GM12891 (cell line): Measurements from ENCODE around the gene IQCN.
A peak's percentile ranks its signal among the peaks of the same experiment; 100 is the strongest.

Experiments
- DNase-seq: peaks from one replicate; pipeline ENCODE4 v3.0.0; 2011; ENCODE audit warnings: low spot score; ENCODE audit not compliant: insufficient read length
- FAIRE-seq: peaks from 2 replicates; lab custom pipeline; 2011; peaks lifted over from hg19 to GRCh38; lab: Jason Lieb, UNC
- PAX5 ChIP-seq: IDR thresholded peaks from 2 replicates; pipeline ENCODE4 v1.6.1; 2011; ENCODE audit warnings: low read length, moderate library complexity, mild to moderate bottlenecking; ENCODE audit not compliant: insufficient read depth, severe bottlenecking
- POLR2A ChIP-seq: IDR thresholded peaks from 2 replicates; pipeline ENCODE4 v1.6.1; 2011; ENCODE audit warnings: low read depth, low read length, control low read depth
- POLR2AphosphoS5 ChIP-seq: IDR thresholded peaks from 2 replicates; pipeline ENCODE4 v1.6.1; 2011; ENCODE audit warnings: low read depth, low read length, control low read depth
- POU2F2 ChIP-seq: IDR thresholded peaks from 2 replicates; pipeline ENCODE4 v1.6.1; 2011; ENCODE audit warnings: low read depth, mild to moderate bottlenecking, control low read depth, low read length, moderate library complexity
- SPI1 ChIP-seq: IDR thresholded peaks from 2 replicates; pipeline ENCODE4 v1.6.1; 2011; ENCODE audit warnings: low read depth, low read length, control low read depth
- TAF1 ChIP-seq: IDR thresholded peaks from 2 replicates; pipeline ENCODE4 v1.6.1; 2011; ENCODE audit warnings: low read depth, low read length, control low read depth

IQCN gene

GRCh38 chr19:18294467-18294864 lies 20.2 kb upstream of the IQCN start:
- DNase-seq (no peak), FAIRE-seq (peak; percentile 91)
- TF ChIP-seq TAF1 (no peak), POLR2AphosphoS5 (no peak), SPI1 (no peak), PAX5 (no peak), POU2F2 (no peak), POLR2A (no peak)

DNA sequence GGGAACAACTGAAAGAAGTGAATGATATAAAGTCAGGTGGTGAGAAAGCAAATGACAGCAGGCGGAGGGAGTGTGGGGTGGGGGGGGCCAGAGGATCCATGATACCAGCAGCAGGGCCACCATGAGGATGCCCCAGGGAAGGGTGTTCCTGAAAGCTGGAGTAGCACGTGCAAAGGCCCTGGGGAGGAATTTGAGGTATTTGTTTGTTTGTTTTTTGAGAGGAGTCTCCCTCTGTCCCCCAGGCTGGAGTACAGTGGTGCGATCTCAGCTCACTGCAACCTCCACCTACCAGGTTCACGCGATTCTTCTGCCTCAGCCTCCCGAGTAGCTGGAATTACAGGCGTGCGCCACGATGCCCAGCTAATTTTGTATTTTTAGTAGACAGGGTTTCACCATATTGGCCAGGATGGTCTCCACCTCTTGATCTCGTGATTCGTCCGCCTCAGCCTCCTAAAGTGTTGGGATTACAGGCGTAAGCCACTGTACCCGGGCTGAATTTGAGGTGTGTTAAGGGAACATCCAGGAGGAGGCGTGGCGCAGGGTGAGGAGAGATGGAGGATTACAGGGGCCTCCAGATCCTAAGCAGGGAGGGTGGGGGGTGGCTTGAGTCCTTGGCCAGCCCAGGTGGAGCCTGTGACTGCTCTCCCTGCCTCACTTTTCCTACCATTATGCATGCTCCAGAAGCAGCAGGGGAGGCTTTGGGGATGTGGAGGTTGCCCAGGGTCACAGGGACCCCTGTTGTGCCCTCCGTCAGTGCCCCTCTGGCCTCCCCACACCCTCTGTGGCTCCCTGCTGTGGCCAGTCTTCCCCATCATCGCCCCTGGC lies 19.6 kb upstream of the IQCN start:
- no peak for FAIRE-seq
- DNase-seq, result no peak

GRCh38 chr19:18292810-18293641 lies 18.8 kb upstream of the IQCN start:
- DNase-seq (no peak), FAIRE-seq (peak; percentile 33)
- TF ChIP-seq TAF1 (no peak), POLR2AphosphoS5 (no peak), POLR2A (no peak), POU2F2 (no peak), PAX5 (no peak), SPI1 (no peak)

More for the DNA sequence above, 19.6 kb upstream of the IQCN start:
- TF ChIP-seq POLR2AphosphoS5 (no peak), PAX5 (no peak), TAF1 (no peak), POU2F2 (no peak), SPI1 (no peak), POLR2A (no peak)

- no peak for DNase-seq
Observed at GRCh38 chr19:18292462-18292809, 18.2 kb upstream of the IQCN start.

GRCh38 chr19:18291590-18292461 lies 17.6 kb upstream of the IQCN start:
- DNase-seq (peak; percentile 90), FAIRE-seq (peak; percentile 96)
- TF ChIP-seq POLR2A (peak; percentile 28), POU2F2 (0 out of 2 replicates have a peak, but pooled peaks have one; percentile 47), PAX5 (no peak), TAF1 (peak; percentile 66; the same call in 1 of the 2 replicates), SPI1 (peak; percentile 97)

More at GRCh38 chr19:18292462-18292809, 18.2 kb upstream of the IQCN start:
- FAIRE-seq, result no peak
- TF ChIP-seq PAX5, result no peak
- no peak; the same call in 1 of the 2 replicates for TF ChIP-seq POLR2A
- TF ChIP-seq SPI1, result no peak
- TF ChIP-seq TAF1, result no peak
- no peak; the same call in 1 of the 2 replicates for TF ChIP-seq POLR2AphosphoS5
- TF ChIP-seq POU2F2, result no peak

- peak; percentile 28 for FAIRE-seq
Observed at GRCh38 chr19:18291019-18291524, 16.8 kb upstream of the IQCN start.

GRCh38 chr19:18290302-18291018 lies 16.2 kb upstream of the IQCN start:
- TF ChIP-seq SPI1 (no peak), POU2F2 (peak; percentile 81), POLR2A (no peak), TAF1 (no peak), POLR2AphosphoS5 (no peak), PAX5 (no peak)
- DNase-seq, result no peak
- peak; percentile 64 for FAIRE-seq

More at GRCh38 chr19:18291019-18291524, 16.8 kb upstream of the IQCN start:
- DNase-seq, result no peak
- no peak for TF ChIP-seq POLR2A
- no peak for TF ChIP-seq SPI1
- TF ChIP-seq POU2F2, result no peak
- TF ChIP-seq POLR2AphosphoS5, result no peak
- TF ChIP-seq PAX5, result no peak
- TF ChIP-seq TAF1, result no peak
